K562 (cell line): ENCODE measurements around the gene RAB5A. TPM values are rescaled to one million over a fixed set of nuclear protein-coding genes. Genes with fewer than 3 reads are reported as not detected.

Experiments
- CSDE1 ChIP-seq, 2 experiments: fragments of 450-650 bp; IDR thresholded peaks; 2 replicates each; pipeline ENCODE4 v1.6.1; 2016; ENCODE audit warnings: mild to moderate bottlenecking in 1 of 2
- DPF2 ChIP-seq: fragments of 450-650 bp; IDR thresholded peaks from 2 replicates; pipeline ENCODE4 v1.6.1; 2016
- EHMT2 ChIP-seq: fragments of 450-650 bp; IDR thresholded peaks from 2 replicates; pipeline ENCODE4 v1.6.1; 2018; ENCODE audit warnings: antibody characterized with exemption
- RHOXF2B ChIP-seq: fragments of 250-450 bp; sonication (Bioruptor Pico); conservative IDR thresholded peaks from 2 replicates; pipeline ENCODE4 v1.5.1; 2021
- TSHZ1 ChIP-seq: fragments of 250-450 bp; sonication (Bioruptor Pico); IDR thresholded peaks from 2 replicates; pipeline ENCODE4 v1.4.0; 2020; ENCODE audit warnings: mild to moderate bottlenecking, moderate library complexity
- ZC3H4 ChIP-seq: sonication (generic); formaldehyde crosslinking; IDR thresholded peaks from 2 replicates; pipeline ENCODE4 v1.9.0; 2021; ENCODE audit warnings: missing genetic modification reagents, borderline replicate concordance
- polyA plus RNA-seq, 8 experiments: library from polyadenylated mRNA; depleted of rRNA in 4 of 8; stranded (reverse) in 5 of 8; unstranded in 3 of 8; fragments of >200 nt; fragmentation: Nextera tagmentation in 2 of 8; fragmentation: Illumina TruSeq in 1 of 8; extraction: Ambion mirVana in 2 of 8; extraction: Trizol in 1 of 8; gene quantifications; 2 replicates each; pipeline versions ENCODE4 v1.2.1 to v1.2.3, GENCODE V29; 2011 to 2014; ENCODE audit warnings: inconsistent platforms in 1 of 8, missing spikeins in 1 of 8
- total RNA-seq, 7 experiments: library from RNA; depleted of rRNA in 6 of 7; stranded (reverse); fragments of >200 nt in 6 of 7; fragmentation: Illumina TruSeq in 2 of 7; extraction: Trizol in 2 of 7; gene quantifications; 2 replicates each; pipeline versions ENCODE4 v1.2.1 to v1.2.3, GENCODE V29; 2011 to 2021; ENCODE audit warnings: low replicate concordance in 1 of 7
- TF ChIP-seq, protein P1 (sequence below): sonication (generic); formaldehyde crosslinking; IDR thresholded peaks from 2 replicates; pipeline ENCODE4 v1.8.0; 2023; ENCODE audit warnings: mild to moderate bottlenecking, missing genetic modification reagents
- TF ChIP-seq, protein P2 (sequence below): sonication (generic); formaldehyde crosslinking; IDR thresholded peaks from 2 replicates; pipeline ENCODE4 v1.8.1; 2023; ENCODE audit warnings: mild to moderate bottlenecking, missing genetic modification reagents
- TF ChIP-seq, protein P3 (sequence below): fragments of 200-800 bp; sonication (Bioruptor generic); IDR thresholded peaks from 2 replicates; pipeline ENCODE4 v1.6.1; 2016; ENCODE audit warnings: missing genetic modification characterization, missing compliant biosample characterization
- TF ChIP-seq, protein P4 (sequence below): sonication (generic); formaldehyde crosslinking; IDR thresholded peaks from 2 replicates; pipeline ENCODE4 v1.4.0; 2020; ENCODE audit warnings: mild to moderate bottlenecking, missing genetic modification reagents
- TF ChIP-seq, protein P5 (sequence below): sonication (generic); formaldehyde crosslinking; IDR thresholded peaks from 2 replicates; pipeline ENCODE4 v1.8.0; 2022; ENCODE audit warnings: missing genetic modification reagents, mild to moderate bottlenecking, borderline replicate concordance

RAB5A gene
- total and polyA plus RNA-seq, 9 of the 15 experiments (the other 6 are each of a cell fraction or from before 2014, with no cell fraction given), result 28.3 to 64.2 (median 49.0) TPM

DNA sequence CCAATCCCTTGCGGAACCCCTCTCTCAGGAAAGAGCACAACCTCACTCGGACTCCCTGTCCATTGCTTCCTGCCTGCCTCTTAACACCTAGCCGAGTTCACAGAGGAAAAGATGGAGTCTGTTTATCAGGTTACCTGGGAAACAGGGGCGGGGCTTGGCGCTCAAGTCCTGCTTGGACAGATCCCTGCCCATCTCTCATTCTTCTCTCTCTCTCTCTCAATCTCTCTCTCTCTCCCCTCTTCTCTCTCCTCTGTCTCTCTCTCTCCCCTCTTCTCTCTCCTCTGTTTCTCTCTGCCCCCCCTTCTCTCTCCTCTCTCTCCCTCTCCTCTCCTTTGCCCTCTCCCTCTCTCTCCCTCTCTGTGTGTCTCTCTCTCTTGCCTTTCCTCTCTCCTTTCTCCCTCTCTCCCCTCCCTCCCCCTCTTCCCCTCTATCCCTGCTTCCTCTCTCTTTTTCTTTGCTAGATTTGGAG lies 12.8 kb upstream of the RAB5A start, which contains the start of gene EFHB (continued):
- TF ChIP-seq TSHZ1 (CRISPR knock-in tag) (no peak), EHMT2 (peak; percentile 84), CSDE1 (IDR thresholded peaks at IDR 0.05) (no peak; a peak in 1 of 4 replicates), ZC3H4 (CRISPR knock-in tag) (no peak), DPF2 (peak; percentile 88), RHOXF2B (CRISPR knock-in tag) (no peak)
- TF ChIP-seq, protein P1, sequence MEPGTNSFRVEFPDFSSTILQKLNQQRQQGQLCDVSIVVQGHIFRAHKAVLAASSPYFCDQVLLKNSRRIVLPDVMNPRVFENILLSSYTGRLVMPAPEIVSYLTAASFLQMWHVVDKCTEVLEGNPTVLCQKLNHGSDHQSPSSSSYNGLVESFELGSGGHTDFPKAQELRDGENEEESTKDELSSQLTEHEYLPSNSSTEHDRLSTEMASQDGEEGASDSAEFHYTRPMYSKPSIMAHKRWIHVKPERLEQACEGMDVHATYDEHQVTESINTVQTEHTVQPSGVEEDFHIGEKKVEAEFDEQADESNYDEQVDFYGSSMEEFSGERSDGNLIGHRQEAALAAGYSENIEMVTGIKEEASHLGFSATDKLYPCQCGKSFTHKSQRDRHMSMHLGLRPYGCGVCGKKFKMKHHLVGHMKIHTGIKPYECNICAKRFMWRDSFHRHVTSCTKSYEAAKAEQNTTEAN (CRISPR knock-in tag), result no peak
- TF ChIP-seq, protein P2, sequence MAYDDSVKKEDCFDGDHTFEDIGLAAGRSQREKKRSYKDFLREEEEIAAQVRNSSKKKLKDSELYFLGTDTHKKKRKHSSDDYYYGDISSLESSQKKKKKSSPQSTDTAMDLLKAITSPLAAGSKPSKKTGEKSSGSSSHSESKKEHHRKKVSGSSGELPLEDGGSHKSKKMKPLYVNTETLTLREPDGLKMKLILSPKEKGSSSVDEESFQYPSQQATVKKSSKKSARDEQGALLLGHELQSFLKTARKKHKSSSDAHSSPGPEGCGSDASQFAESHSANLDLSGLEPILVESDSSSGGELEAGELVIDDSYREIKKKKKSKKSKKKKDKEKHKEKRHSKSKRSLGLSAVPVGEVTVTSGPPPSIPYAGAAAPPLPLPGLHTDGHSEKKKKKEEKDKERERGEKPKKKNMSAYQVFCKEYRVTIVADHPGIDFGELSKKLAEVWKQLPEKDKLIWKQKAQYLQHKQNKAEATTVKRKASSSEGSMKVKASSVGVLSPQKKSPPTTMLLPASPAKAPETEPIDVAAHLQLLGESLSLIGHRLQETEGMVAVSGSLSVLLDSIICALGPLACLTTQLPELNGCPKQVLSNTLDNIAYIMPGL (CRISPR knock-in tag), result no peak
- TF ChIP-seq, protein P3, sequence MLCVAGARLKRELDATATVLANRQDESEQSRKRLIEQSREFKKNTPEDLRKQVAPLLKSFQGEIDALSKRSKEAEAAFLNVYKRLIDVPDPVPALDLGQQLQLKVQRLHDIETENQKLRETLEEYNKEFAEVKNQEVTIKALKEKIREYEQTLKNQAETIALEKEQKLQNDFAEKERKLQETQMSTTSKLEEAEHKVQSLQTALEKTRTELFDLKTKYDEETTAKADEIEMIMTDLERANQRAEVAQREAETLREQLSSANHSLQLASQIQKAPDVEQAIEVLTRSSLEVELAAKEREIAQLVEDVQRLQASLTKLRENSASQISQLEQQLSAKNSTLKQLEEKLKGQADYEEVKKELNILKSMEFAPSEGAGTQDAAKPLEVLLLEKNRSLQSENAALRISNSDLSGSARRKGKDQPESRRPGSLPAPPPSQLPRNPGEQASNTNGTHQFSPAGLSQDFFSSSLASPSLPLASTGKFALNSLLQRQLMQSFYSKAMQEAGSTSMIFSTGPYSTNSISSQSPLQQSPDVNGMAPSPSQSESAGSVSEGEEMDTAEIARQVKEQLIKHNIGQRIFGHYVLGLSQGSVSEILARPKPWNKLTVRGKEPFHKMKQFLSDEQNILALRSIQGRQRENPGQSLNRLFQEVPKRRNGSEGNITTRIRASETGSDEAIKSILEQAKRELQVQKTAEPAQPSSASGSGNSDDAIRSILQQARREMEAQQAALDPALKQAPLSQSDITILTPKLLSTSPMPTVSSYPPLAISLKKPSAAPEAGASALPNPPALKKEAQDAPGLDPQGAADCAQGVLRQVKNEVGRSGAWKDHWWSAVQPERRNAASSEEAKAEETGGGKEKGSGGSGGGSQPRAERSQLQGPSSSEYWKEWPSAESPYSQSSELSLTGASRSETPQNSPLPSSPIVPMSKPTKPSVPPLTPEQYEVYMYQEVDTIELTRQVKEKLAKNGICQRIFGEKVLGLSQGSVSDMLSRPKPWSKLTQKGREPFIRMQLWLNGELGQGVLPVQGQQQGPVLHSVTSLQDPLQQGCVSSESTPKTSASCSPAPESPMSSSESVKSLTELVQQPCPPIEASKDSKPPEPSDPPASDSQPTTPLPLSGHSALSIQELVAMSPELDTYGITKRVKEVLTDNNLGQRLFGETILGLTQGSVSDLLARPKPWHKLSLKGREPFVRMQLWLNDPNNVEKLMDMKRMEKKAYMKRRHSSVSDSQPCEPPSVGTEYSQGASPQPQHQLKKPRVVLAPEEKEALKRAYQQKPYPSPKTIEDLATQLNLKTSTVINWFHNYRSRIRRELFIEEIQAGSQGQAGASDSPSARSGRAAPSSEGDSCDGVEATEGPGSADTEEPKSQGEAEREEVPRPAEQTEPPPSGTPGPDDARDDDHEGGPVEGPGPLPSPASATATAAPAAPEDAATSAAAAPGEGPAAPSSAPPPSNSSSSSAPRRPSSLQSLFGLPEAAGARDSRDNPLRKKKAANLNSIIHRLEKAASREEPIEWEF (CRISPR knock-in tag), result no peak
- TF ChIP-seq, protein P4, sequence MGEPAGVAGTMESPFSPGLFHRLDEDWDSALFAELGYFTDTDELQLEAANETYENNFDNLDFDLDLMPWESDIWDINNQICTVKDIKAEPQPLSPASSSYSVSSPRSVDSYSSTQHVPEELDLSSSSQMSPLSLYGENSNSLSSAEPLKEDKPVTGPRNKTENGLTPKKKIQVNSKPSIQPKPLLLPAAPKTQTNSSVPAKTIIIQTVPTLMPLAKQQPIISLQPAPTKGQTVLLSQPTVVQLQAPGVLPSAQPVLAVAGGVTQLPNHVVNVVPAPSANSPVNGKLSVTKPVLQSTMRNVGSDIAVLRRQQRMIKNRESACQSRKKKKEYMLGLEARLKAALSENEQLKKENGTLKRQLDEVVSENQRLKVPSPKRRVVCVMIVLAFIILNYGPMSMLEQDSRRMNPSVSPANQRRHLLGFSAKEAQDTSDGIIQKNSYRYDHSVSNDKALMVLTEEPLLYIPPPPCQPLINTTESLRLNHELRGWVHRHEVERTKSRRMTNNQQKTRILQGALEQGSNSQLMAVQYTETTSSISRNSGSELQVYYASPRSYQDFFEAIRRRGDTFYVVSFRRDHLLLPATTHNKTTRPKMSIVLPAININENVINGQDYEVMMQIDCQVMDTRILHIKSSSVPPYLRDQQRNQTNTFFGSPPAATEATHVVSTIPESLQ (CRISPR knock-in tag), result no peak
- TF ChIP-seq, protein P5, sequence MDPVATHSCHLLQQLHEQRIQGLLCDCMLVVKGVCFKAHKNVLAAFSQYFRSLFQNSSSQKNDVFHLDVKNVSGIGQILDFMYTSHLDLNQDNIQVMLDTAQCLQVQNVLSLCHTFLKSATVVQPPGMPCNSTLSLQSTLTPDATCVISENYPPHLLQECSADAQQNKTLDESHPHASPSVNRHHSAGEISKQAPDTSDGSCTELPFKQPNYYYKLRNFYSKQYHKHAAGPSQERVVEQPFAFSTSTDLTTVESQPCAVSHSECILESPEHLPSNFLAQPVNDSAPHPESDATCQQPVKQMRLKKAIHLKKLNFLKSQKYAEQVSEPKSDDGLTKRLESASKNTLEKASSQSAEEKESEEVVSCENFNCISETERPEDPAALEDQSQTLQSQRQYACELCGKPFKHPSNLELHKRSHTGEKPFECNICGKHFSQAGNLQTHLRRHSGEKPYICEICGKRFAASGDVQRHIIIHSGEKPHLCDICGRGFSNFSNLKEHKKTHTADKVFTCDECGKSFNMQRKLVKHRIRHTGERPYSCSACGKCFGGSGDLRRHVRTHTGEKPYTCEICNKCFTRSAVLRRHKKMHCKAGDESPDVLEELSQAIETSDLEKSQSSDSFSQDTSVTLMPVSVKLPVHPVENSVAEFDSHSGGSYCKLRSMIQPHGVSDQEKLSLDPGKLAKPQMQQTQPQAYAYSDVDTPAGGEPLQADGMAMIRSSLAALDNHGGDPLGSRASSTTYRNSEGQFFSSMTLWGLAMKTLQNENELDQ (CRISPR knock-in tag), result no peak
